GM12873 (cell line): Measurements from ENCODE around the gene OPN1SW.

Experiments used
- CTCF ChIP-seq: IDR thresholded peaks from 2 replicates; pipeline ENCODE4 v1.5.1; 2012; ENCODE audit warnings: low read depth, mild to moderate bottlenecking, moderate library complexity, low read length, control low read depth; ENCODE audit not compliant: insufficient read depth; ENCODE audit errors: missing control alignments

OPN1SW gene

DNA sequence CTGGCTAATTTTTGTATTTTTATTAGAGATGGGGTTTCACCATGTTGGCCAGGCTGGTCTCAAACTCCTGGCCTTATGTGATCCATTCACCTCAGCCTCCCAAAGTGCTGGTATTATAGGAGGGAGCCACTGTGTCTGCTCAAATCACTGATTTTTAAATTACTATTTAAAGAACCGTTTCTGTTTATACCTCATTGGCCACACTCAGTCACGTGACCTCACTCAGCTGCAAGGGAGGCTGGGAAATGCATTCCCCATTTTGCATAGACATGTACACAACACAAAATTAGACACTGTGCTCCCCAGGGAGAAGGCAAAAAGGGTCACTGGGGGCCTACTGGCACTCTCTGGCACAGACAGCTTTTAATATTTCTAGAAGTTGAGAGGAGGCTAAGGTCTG lies 50.1 kb downstream of the OPN1SW start:
- TF ChIP-seq CTCF = no peak

- TF ChIP-seq CTCF = no peak
These were observed 50.9 kb downstream of the OPN1SW start for GRCh38 chr7:128724743-128725142.
